GM19324 (cell line): Measurements from ENCODE around the gene RDH5.

Source experiments
- ATAC-seq: cut with Tn5 transposase; IDR thresholded peaks from one replicate; pipeline ENCODE4 v1.9.1; 2021; ENCODE audit warnings: mild to moderate bottlenecking, moderate library complexity; ENCODE audit not compliant: unreplicated experiment, low FRiP score

The RDH5 gene

DNA sequence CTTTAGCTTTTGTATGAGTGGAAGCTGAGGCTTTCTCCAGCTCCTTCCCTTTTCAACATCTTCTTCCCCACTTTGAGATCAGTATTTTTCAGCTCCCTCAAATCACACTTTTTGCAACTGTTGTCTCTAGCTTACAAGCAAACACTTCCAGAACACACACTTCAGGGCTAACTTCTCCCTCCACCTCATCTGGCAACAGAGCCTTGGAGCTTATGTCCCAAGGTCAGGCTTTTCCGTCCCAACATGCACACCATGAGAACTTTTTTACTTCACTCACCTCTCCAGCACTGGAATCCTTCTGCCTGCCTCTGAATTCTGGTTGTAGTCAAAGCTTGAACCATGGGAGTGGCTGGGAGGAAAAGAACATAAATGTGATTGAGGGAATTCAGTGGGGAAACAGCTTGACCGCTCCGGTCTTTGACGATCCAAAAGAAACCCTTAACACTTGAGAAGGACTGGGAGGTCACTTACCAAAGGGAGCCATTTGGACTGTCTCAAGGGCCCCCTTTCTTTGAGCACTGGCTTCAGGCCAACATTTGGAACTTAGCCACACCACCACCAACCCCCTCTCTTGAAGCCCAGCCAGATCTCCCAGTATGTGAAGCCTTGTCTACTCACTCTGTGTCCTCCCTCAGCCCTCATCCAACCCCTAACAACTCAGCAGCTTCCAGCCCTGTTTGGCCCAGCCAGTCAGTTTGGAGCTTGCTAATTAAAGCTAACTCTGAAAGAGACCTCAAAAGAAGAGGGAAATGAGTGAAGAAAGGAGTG lies 8.2 kb upstream of the RDH5 start:
- ATAC-seq = no peak

DNA sequence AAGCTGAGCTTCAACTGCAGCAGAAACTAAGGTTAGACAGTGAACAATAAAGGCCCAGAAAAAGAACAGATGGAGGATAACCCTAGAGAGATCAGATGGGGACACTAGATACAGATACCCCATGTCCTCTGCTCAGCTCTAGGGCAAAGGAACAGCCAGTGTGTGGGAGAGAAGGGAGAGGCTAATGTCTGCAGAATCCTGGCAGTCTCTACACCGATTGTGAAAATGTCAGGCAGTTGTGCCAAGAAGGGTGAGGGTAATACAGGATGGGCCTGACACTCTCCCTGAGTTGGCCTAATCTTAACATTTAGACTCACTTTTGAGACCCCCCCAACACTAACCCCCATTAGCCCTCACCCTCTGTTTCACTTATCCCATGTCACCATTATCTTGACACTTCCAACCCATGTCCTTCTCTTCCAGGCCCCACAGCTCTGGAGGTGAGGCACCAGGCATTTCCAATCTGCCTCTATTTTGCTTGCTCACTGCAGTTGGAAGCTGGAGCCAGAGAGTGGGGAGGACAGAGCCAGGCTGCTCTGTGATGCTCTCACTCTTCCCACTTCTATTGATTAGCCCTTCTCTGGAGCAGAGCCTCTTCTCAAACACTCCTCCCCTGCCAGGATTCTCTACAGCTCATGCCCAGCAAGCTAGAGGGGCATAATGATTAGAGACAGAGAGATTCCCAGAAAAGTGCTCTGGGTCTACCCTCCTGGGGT lies 7.3 kb upstream of the RDH5 start:
- no peak for ATAC-seq

DNA sequence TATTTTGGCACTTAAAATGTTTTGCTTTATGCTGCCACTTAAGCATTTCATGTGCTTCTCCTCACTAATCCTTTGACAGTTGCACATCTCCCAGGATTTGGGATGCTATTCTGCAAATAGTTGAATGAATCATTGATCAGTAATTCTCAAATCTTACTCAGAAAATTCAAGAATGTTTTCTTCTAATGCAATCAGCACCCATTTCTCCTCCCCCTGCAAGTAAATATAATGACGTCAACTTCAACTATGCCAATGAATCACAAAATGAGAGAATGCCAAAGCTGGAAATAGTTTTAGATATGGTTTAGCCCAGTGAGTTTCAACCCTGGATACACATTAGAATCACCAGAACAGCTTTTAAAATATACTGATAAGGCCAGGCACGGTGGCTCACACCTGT lies 6.5 kb upstream of the RDH5 start:
- ATAC-seq = no peak

DNA sequence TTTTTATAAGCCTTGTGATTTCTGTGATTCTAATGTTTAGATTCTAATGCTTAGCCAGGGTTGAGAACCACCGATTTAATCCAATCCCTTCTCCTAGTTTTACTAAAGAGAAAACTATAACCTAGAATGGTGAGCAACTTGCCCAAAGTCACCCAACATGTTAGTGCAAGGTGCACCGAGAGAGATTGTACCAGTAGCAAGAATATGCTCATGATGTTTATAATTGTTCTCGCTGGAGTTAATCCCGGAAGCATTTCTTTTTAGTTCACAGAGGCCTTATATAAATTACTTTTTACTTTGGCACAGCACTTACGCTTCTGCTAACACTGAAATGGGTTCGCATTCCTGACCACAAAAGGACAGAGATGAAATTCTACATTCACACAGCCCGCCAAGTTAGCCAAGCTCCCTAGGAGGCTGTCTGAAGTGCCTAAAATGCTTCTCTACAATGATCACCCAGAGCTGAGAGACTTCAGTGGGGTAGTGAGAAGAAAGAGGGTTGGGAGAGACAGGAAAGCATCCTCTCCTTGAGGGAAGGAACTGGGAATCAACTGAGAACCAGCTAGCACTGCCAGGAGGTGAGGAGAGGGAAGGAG lies 4.9 kb upstream of the RDH5 start:
- no peak for ATAC-seq

DNA sequence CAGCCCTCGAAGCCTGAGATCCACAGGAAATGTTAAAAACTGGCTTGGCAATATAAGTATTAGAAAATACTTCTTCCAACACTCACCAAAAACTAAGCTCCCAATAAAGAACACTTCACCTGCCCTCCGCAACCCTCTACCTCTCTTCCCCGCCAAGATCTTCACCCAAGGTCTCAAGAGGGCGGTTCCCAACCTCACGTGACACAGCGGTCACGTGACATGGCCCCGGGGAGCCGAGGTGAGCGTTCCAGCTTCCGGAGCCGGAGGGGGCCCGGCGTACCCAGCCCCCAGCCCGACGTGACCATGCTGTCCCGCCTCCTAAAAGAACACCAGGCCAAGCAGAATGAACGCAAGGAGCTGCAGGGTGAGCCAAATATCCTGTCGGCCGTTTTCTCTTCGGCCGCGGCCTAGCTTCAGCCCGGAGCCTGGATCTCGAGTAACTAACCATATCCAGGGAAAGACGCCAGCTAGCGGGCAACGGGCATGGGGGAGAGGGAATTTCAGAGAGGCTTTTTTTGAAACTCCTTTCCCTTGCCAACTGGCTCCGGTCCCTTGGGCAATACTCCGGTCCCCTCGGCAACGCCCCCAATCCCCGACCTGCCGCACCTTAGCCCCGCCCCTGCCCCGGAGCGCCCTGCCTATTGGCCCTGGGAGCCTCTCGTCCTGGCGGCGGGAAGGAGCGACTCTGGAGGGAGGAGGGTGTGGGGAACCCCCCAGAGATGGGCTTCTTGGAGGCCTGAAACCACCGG lies 4.2 kb upstream of the RDH5 start, which contains the start of gene BLOC1S1:
Gene BLOC1S1 (plus strand): TSS at position 214 of the 749 bp plus-strand sequence. CDS start 6 bp downstream, at position 220.
- ATAC-seq = peak; percentile 91

DNA sequence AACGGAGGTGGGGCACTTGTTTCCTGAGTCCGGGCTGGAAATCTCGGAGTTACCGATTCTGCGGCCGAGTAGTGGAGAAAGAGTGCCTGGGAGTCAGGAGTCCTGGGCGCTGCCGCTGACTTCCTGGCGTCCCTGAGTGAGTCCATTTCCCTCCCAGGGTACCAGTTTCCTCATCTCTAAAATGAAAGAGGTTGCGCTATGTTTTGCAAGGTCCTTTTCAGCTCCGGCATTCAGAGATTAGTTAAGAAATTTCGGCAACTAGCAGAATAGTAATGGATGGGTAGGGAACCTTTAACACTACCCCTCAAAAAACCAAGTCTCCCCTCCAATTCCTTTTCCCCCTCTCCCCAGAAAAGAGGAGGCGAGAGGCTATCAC lies 3.6 kb upstream of the RDH5 start:
- ATAC-seq = no peak

DNA sequence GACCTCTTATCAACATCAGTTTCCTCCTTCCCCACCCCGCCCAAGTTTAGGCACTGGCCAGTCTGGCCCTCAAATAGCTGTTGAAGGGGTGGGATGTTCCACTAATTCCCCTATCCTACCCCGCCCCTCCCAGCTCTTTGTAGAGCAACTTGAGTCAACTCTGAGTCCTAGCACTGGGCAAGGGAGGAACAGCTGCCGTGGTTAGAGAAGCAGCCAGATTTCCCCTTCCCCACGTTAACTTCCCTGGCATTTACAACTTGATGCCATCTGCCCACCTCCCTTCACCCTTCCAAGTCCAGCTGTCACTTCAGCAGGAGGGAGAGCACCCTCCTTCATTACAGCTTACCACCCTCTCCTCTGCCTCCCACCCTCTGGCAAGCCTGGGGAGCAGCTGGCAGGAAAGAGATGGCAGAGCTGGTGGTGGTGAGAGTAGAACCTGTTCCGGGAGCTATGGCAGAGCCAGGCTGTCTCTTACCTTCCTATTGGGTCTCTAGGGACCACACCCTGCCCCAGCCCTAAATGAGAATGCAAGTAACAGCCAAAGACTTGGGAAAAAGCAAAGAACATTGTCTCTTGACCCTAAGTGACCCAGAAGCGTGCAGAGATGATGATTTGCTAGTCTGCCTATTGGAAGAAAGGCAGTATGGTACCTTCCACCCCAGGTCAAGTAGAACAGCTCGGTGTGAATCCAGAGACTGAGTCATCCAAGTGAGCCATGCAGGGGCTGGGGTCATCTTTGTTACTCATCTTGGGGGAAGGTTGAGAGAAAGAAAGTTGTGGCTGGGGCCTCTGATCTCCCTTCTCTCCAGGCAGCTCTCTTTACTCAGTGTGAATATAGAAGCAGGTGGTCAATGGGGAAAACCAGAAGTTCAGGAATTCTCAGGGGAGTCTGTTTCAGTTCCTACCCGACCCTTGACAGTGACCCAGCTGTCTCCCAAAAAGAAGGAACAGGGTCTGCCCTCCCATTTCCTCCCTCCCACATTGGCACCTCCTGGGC lies 2.9 kb upstream of the RDH5 start:
- no peak for ATAC-seq

DNA sequence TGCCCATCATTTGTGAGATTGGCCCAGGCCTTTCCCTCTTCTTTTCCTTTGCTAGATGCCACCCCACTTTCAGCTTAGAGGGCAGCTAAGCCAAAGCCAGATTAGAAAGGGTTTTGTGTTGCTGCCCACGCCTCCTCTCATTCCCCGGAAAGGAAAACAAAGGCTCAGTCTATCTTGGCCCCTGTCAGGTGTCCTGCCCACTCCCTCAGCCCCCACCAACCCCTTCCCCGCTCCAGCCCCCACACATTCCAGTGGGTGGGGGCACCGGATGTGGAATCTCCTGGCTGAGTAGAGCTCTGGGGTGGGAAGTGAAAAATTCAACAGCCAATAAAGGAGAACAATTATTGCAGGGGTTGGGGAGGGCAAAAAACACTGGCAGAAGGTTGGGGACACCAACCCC lies 2.2 kb upstream of the RDH5 start:
- no peak for ATAC-seq

DNA sequence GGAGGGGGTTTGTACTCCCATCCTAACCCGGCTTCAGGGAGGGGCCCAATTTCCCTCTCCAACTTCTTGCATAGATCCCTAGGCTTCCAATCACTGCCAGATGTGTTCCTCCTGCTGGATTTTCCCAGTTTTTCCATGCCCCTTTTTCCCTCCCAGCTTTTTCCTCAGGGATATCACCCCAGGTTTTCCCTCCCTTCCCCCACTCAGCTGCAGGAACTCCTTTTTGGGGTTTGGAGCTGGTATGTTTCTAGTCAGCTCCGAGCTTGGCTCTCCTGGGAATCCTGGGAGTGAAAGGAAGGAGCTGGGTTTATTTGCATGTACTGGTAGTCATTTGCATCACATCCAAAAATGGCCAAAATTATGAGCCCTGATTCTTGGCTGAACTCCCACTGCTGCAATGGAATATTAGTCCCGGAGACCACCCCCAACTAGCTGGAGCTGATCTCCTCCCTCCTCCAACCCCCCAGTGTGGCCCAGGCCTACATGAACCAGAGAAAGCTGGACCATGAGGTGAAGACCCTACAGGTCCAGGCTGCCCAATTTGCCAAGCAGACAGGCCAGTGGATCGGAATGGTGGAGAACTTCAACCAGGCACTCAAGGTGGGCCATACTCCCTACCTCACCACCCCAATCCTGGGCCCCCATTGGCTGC lies 1.4 kb upstream of the RDH5 start:
- no peak for ATAC-seq

DNA sequence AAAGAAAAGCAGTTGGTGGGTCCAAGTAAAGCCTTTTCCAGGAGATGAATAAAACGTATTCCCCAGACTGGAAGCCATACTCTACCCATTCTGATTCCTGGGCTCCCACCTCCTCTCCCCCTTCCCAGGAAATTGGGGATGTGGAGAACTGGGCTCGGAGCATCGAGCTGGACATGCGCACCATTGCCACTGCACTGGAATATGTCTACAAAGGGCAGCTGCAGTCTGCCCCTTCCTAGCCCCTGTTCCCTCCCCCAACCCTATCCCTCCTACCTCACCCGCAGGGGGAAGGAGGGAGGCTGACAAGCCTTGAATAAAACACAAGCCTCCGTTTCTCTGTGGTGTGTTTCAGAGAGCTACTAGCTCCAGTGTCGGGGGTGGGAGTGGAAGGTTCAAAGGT lies 822 bp upstream of the RDH5 start:
- ATAC-seq = no peak

DNA sequence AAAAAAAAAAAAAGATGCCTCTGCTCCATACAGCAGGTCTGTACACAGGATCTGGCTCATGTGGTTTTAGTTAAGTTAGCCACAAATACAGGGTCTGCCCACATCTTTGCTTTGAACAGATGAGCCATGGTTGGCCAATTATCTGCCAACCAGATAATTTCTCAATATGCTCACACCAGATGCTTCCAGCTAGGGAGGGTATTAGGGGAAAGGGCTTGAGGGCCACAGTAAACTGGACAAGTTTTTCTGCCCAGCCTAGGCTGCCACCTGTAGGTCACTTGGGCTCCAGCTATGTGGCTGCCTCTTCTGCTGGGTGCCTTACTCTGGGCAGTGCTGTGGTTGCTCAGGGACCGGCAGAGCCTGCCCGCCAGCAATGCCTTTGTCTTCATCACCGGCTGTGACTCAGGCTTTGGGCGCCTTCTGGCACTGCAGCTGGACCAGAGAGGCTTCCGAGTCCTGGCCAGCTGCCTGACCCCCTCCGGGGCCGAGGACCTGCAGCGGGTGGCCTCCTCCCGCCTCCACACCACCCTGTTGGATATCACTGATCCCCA lies 776 bp downstream of the RDH5 start:
- ATAC-seq = no peak

DNA sequence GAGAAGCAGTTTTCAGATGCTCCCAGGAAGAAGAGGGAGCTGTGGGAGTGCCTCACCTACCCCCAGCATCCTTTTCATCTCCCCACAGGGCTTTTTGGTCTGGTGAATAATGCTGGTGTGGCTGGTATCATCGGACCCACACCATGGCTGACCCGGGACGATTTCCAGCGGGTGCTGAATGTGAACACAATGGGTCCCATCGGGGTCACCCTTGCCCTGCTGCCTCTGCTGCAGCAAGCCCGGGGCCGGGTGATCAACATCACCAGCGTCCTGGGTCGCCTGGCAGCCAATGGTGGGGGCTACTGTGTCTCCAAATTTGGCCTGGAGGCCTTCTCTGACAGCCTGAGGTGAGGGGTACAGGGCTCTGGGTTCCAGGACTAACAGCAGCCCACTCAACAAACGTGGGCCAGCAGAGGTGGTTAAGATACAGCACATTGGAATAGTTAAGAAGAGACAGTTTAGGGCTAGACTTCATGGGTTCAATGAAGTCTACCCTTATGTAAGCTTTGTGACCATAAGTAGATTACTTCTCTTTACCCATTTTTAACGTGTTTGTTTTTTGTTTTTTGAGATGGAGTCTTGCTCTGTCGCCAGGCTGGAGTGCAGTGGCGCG lies 1.5 kb downstream of the RDH5 start:
- no peak for ATAC-seq

DNA sequence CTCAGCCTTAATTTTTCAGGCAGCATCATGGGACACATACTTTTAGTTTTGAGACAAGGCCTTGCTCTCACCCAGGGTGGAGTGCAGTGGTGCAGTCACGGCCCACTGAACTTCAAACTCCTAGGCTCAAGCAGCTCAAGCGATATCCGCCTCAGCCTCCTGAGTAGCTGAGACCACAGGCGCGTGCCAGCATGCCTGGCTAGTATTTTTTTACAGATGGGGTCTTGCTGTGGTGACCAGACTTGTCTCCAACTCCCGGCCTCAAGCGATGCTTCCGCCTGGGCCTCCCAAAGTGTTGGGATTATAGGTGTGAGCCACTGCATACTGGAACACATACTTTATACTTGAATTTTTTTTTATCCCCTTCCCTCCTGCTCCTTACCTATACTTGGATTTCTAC lies 2.8 kb downstream of the RDH5 start:
- ATAC-seq = no peak

DNA sequence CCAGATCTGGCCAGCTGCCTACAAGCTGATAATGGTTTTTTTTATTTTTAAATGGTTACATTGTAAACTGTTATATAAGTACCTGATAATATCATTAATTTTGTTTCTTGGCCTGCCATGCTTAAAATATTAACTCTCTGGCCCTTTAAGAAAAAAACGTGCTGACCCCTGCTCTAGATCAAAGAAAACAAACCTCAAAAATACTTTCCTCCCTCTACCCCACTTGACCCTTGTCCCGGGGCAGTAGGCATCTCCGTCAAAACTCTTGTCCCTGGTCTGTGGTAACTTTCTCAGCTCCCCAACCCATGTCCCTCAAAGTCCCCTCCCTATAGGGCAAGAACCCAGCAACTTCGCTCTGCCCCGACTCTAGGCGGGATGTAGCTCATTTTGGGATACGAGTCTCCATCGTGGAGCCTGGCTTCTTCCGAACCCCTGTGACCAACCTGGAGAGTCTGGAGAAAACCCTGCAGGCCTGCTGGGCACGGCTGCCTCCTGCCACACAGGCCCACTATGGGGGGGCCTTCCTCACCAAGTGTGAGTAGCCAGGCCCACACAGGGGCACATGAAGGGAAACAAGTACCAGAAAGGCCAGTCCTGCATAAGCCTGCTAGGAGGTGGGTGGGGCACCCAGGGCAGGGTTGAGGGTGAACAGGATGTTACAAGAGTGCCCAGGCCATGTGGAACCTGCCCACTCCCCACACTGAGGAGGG lies 3.5 kb downstream of the RDH5 start:
- no peak for ATAC-seq

DNA sequence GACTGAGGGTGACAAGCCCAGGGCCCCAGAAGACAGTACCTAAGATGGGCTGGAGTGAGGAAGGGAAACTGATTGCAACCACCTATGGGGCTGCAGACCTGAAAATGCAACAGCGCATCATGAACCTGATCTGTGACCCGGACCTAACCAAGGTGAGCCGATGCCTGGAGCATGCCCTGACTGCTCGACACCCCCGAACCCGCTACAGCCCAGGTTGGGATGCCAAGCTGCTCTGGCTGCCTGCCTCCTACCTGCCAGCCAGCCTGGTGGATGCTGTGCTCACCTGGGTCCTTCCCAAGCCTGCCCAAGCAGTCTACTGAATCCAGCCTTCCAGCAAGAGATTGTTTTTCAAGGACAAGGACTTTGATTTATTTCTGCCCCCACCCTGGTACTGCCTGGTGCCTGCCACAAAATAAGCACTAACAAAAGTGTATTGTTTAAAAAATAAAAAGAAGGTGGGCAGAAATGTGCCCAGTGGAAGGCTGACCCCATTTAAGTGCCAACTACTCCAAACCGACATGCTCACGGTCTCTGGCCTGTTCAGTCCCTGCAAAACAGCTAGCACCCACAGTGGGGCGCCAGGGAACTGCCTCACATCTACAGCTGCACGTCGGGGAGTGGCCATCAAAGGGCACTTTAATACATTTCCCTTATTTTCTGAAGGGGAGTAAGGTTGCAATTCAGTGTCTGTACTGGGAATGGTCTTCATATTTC lies 4.2 kb downstream of the RDH5 start:
- no peak for ATAC-seq

DNA sequence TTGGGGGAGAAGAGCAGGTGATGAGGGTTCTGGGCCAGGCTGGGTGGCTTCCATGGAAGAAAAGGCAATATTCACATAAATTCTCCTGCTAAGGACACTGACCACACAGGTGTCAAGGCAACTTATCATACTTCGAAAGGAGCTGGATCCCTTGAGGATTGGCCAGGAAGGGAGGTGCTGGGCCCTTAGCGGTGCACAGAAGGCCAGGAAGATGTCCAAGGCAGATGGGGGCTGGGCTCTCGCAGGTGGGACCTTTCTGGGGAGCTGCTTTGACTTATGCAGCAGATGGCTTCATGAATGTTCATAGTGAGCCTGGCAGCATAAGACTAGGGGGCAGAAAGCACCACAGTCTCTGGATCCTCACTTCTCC lies 4.7 kb downstream of the RDH5 start:
- ATAC-seq = no peak

DNA sequence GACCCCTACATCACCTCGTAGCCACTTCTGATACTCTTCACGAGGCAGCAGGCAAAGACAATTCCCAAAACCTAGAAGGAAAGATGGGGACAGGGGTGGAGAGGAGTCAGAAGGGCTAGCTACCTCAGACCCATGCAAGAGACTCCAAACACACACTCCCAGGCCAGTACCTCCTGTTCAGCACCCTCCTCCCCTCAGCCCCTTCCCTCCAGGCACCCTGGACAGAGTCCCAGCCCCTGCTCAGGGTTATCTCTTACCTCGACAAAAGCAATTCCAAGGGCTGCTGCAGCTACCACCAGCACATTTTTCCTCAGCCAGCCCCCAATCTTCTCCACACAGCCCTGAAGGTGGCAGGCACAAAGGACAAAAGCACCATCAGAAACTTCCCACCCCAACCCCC lies 5.4 kb downstream of the RDH5 start:
- no peak for ATAC-seq
